Left lung (tissue), 10 donors: Measurements from ENCODE around the gene DNAJC4. TPM values are rescaled to one million over a fixed set of nuclear protein-coding genes. Genes with fewer than 3 reads are reported as not detected.

ENCODE experiments used
- ATAC-seq: fragments of 200-7000 bp; cut with Tn5 transposase; one replicate; pipeline ENCODE4 v1.9.1; 2020; ENCODE audit warnings: moderate library complexity
- DNase-seq, 4 donors: peaks; one replicate each; pipeline ENCODE4 v3.0.0-alpha.2; 2013 to 2020
- H3K27ac ChIP-seq, 2 donors: fragments of 200-600 bp; sonication (generic) in 1 of 2; one replicate each; pipeline versions ENCODE4 v1.5.0 to v1.8.0; 2020 to 2021
- H3K27me3 ChIP-seq, 2 donors: fragments of 200-600 bp; sonication (generic) in 1 of 2; one replicate each; pipeline versions ENCODE4 v1.5.0 to v1.8.0; 2020 to 2021
- H3K36me3 ChIP-seq, 2 donors: fragments of 200-600 bp; sonication (generic) in 1 of 2; one replicate each; pipeline versions ENCODE4 v1.5.0 to v1.8.0; 2020 to 2021
- H3K4me1 ChIP-seq, 2 donors: fragments of 200-600 bp; one replicate each; pipeline ENCODE4 v1.8.0; 2021
- H3K4me3 ChIP-seq, 2 donors: fragments of 200-600 bp; sonication (generic) in 1 of 2; one replicate each; pipeline versions ENCODE4 v1.5.0 to v1.8.0; 2020 to 2021; ENCODE audit warnings: mild to moderate bottlenecking in 1 of 2
- H3K9me3 ChIP-seq, 2 donors: fragments of 200-600 bp; sonication (generic) in 1 of 2; one replicate each; pipeline versions ENCODE4 v1.5.0 to v1.8.0; 2020 to 2021
- CTCF ChIP-seq, 2 donors: fragments of 200-600 bp; sonication (generic) in 1 of 2; IDR thresholded peaks; one replicate each; pipeline versions ENCODE4 v1.5.0 to v1.8.0; 2021; ENCODE audit warnings: antibody characterized with exemption in 2 of 2
- intact Hi-C, 2 donors: fragments of 100-400 bp; cut with DNase I; formaldehyde crosslinking; loops; one replicate each; pipeline versions ENCODE4 v1.11.2 to v1.14.2; 2022
- polyA plus RNA-seq, 6 donors: library from polyadenylated mRNA; unstranded; fragments of 120-200 nt; gene quantifications; one replicate each; pipeline ENCODE4 v1.2.1, GENCODE V29; 2013; ENCODE audit not compliant: insufficient read length in 6 of 6
- total RNA-seq, 2 donors: library from RNA; stranded (reverse); fragmentation: NEBNext Ultra II Directional; extraction: Animal tissue kit (Norgen Biotek cat#: 25700); gene quantifications; one replicate each; pipeline ENCODE4 v1.2.1, GENCODE V29; 2021
- donor health status: DM: no; HTN: yes; CAD: no.
- donor health status: DM: no; HTN: no; CAD: no.

DNAJC4 gene
- total and polyA plus RNA-seq, 8 donors: 26.0 to 83.9 (median 68.7) TPM

GRCh38 chr11:64254326-64254725 is 24.0 kb downstream of the DNAJC4 start:
- intact Hi-C loops: no loop called here
- H3K4me3 ChIP-seq: no peak overlapping the region
- no peak for TF ChIP-seq CTCF (IDR thresholded peaks at IDR 0.05)

GRCh38 chr11:64255135-64256128 is 25.1 kb downstream of the DNAJC4 start:
- no peak overlapping the region for H3K27ac ChIP-seq
- peaks cover 0 to 62% of the 10 kb centered on the region in 2 donors for H3K36me3 ChIP-seq
- H3K4me3 ChIP-seq: no peak overlapping the region
- no peaks in the 10 kb centered on the region for H3K27me3 ChIP-seq
- peak in 1 of 4 donors; percentile 70 for DNase-seq
- no peak for TF ChIP-seq CTCF (IDR thresholded peaks at IDR 0.05)
- no peak for ATAC-seq
- H3K4me1 ChIP-seq: peaks cover 9 to 34% of the 10 kb centered on the region in 2 donors
- H3K9me3 ChIP-seq: no peaks in the 10 kb centered on the region
- intact Hi-C loops: no loop called here

More at GRCh38 chr11:64254326-64254725, 24.0 kb downstream of the DNAJC4 start:
- DNase-seq: peak in 1 of 4 donors; percentile 78
- ATAC-seq: no peak
- Histone ChIP-seq H3K9me3 (no peaks in the 10 kb centered on the region), H3K4me1 (peaks cover 9 to 35% of the 10 kb centered on the region in 2 donors), H3K27ac (no peak overlapping the region), H3K27me3 (no peaks in the 10 kb centered on the region), H3K36me3 (peaks cover 0 to 52% of the 10 kb centered on the region in 2 donors)

GRCh38 chr11:64256300-64256699 is 26.0 kb downstream of the DNAJC4 start:
- intact Hi-C loops: no loop called here
- H3K9me3 ChIP-seq: no peaks in the 10 kb centered on the region
- peak in 1 of 4 donors; percentile 62 for DNase-seq
- no peak overlapping the region for H3K4me3 ChIP-seq
- TF ChIP-seq CTCF (IDR thresholded peaks at IDR 0.05): no peak
- no peak for ATAC-seq
- H3K27ac ChIP-seq: no peak overlapping the region
- H3K36me3 ChIP-seq: peaks cover 0 to 66% of the 10 kb centered on the region in 2 donors
- H3K4me1 ChIP-seq: peaks cover 5 to 26% of the 10 kb centered on the region in 2 donors
- no peaks in the 10 kb centered on the region for H3K27me3 ChIP-seq

- H3K4me1 ChIP-seq: peaks cover 0 to 10% of the 10 kb centered on the region in 2 donors
- H3K36me3 ChIP-seq: peaks cover 0 to 87% of the 10 kb centered on the region in 2 donors
- peak in 1 of 4 donors; percentile 71 for DNase-seq
- H3K27ac ChIP-seq: no peak overlapping the region
- H3K4me3 ChIP-seq: no peak overlapping the region
- intact Hi-C loops: no loop called here
- TF ChIP-seq CTCF (IDR thresholded peaks at IDR 0.05): no peak
- H3K27me3 ChIP-seq: no peaks in the 10 kb centered on the region
- no peaks in the 10 kb centered on the region for H3K9me3 ChIP-seq
- no peak for ATAC-seq
These were observed 28.0 kb downstream of the DNAJC4 start for GRCh38 chr11:64258356-64258755.

GRCh38 chr11:64258946-64259532 is 28.7 kb downstream of the DNAJC4 start:
- H3K4me1 ChIP-seq: peaks cover 0 to 3% of the 10 kb centered on the region in 2 donors
- intact Hi-C loops: no loop called here
- H3K4me3 ChIP-seq: no peak overlapping the region
- peaks cover 0 to 94% of the 10 kb centered on the region in 2 donors for H3K36me3 ChIP-seq
- no peak overlapping the region for H3K27ac ChIP-seq
- DNase-seq: peak in 1 of 4 donors; percentile 69
- no peak for TF ChIP-seq CTCF (IDR thresholded peaks at IDR 0.05)
- no peak for ATAC-seq
- no peaks in the 10 kb centered on the region for H3K27me3 ChIP-seq
- no peaks in the 10 kb centered on the region for H3K9me3 ChIP-seq
